ENCODE data around the gene GPC6.

DNA sequence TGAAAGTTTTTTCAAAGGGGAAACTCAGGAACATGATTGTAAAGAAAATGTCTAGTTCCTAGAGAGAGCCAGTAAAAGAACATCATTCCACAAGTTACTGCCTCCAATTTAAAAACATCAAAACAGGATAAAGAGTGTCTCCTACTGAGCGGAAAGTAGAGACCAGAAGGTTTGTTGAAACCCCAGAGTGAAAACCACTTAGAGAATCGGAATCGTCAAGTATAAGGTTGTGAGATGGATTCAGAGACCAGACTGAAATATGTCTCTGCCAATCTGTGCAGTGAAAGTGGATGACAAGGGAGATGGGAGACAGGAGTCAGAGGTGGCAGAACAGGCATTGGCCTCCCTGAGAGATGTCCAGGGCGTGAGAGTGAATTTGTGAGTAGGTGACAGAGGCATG lies 133.4 kb downstream of the GPC6 start:
- TF ChIP-seq, protein P1, sequence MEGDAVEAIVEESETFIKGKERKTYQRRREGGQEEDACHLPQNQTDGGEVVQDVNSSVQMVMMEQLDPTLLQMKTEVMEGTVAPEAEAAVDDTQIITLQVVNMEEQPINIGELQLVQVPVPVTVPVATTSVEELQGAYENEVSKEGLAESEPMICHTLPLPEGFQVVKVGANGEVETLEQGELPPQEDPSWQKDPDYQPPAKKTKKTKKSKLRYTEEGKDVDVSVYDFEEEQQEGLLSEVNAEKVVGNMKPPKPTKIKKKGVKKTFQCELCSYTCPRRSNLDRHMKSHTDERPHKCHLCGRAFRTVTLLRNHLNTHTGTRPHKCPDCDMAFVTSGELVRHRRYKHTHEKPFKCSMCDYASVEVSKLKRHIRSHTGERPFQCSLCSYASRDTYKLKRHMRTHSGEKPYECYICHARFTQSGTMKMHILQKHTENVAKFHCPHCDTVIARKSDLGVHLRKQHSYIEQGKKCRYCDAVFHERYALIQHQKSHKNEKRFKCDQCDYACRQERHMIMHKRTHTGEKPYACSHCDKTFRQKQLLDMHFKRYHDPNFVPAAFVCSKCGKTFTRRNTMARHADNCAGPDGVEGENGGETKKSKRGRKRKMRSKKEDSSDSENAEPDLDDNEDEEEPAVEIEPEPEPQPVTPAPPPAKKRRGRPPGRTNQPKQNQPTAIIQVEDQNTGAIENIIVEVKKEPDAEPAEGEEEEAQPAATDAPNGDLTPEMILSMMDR (IDR thresholded peaks at IDR 0.05; ENCODE audit: poor library complexity, severe bottlenecking), result no peak
- no peak for TF ChIP-seq RAD21 (conservative IDR thresholded peaks at IDR 0.05)
- TF ChIP-seq, protein P2, sequence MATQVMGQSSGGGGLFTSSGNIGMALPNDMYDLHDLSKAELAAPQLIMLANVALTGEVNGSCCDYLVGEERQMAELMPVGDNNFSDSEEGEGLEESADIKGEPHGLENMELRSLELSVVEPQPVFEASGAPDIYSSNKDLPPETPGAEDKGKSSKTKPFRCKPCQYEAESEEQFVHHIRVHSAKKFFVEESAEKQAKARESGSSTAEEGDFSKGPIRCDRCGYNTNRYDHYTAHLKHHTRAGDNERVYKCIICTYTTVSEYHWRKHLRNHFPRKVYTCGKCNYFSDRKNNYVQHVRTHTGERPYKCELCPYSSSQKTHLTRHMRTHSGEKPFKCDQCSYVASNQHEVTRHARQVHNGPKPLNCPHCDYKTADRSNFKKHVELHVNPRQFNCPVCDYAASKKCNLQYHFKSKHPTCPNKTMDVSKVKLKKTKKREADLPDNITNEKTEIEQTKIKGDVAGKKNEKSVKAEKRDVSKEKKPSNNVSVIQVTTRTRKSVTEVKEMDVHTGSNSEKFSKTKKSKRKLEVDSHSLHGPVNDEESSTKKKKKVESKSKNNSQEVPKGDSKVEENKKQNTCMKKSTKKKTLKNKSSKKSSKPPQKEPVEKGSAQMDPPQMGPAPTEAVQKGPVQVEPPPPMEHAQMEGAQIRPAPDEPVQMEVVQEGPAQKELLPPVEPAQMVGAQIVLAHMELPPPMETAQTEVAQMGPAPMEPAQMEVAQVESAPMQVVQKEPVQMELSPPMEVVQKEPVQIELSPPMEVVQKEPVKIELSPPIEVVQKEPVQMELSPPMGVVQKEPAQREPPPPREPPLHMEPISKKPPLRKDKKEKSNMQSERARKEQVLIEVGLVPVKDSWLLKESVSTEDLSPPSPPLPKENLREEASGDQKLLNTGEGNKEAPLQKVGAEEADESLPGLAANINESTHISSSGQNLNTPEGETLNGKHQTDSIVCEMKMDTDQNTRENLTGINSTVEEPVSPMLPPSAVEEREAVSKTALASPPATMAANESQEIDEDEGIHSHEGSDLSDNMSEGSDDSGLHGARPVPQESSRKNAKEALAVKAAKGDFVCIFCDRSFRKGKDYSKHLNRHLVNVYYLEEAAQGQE (IDR thresholded peaks at IDR 0.05; ENCODE audit: borderline replicate concordance), result peak; percentile 74
- TF ChIP-seq MXI1 (conservative IDR thresholded peaks at IDR 0.05; ENCODE audit: poor library complexity, severe bottlenecking), result no peak
- no peak for TF ChIP-seq TAF1 (IDR thresholded peaks at IDR 0.05; ENCODE audit: low read depth)
- no peak for TF ChIP-seq EZH2 (IDR thresholded peaks at IDR 0.05; ENCODE audit: borderline replicate concordance, insufficient read depth, low read length, poor library complexity, severe bottlenecking)
- peak; percentile 65 for TF ChIP-seq POLR2AphosphoS5 (IDR thresholded peaks at IDR 0.05)
- no peak for TF ChIP-seq EP300 (conservative IDR thresholded peaks at IDR 0.05; ENCODE audit: poor library complexity, severe bottlenecking)

Data from neural cell (in vitro differentiated cells).